PC-3 (cell line): ENCODE results near the gene FAM114A1. TPM values are rescaled to one million over a fixed set of nuclear protein-coding genes. Genes with fewer than 3 reads are reported as not detected.

ENCODE experiments used
- ATAC-seq: fragments of 200-7000 bp; cut with Tn5 transposase; 2 replicates; pipeline ENCODE4 v1.9.1; 2020; ENCODE audit warnings: mild to moderate bottlenecking, moderate library complexity
- BruUV-seq: library from RNA; stranded (reverse); fragments of 400-500 nt; replicated peaks from 2 replicates; lab custom pipeline; 2021; lab: Mats Ljungman, UMichigan
- CTCF ChIA-PET: fragments of 300-600 bp; sonication (Branson Sonifier 250); formaldehyde crosslinking; loops from one replicate; lab custom pipeline; 2022; ENCODE audit warnings: antibody characterized with exemption; lab: Charles Lee
- POLR2A ChIA-PET: fragments of 300-600 bp; sonication (Branson Sonifier 250); formaldehyde crosslinking; loops from one replicate; lab custom pipeline; 2022; ENCODE audit warnings: antibody characterized with exemption; ENCODE audit not compliant: unreplicated experiment; lab: Charles Lee
- DNase-seq: peaks from one replicate; pipeline ENCODE4 v3.0.0-alpha.2; 2015
- H2AFZ ChIP-seq: fragments of 300-600 bp; sonication (generic); 2 replicates; pipeline ENCODE4 v1.6.0; 2016; ENCODE audit warnings: antibody characterized with exemption, low read length
- H3F3A ChIP-seq: fragments of 300-600 bp; sonication (generic); one replicate; pipeline ENCODE4 v1.6.0; 2017; ENCODE audit warnings: antibody characterized with exemption, low read length, control low read depth, mild to moderate bottlenecking; ENCODE audit not compliant: unreplicated experiment
- H3K27ac ChIP-seq: fragments of 300-600 bp; sonication (generic); 2 replicates; pipeline ENCODE4 v1.5.1; 2016; ENCODE audit warnings: mild to moderate bottlenecking, low read length
- H3K27me3 ChIP-seq: fragments of 300-600 bp; sonication (generic); 2 replicates; pipeline ENCODE4 v1.6.1; 2016; ENCODE audit warnings: low read length, mixed read lengths
- H3K36me3 ChIP-seq: fragments of 300-600 bp; sonication (generic); 2 replicates; pipeline ENCODE4 v1.6.1; 2016; ENCODE audit warnings: low read depth, mixed run types, low read length, mixed read lengths
- H3K4me1 ChIP-seq: fragments of 300-600 bp; sonication (generic); 2 replicates; pipeline ENCODE4 v1.5.1; 2016; ENCODE audit warnings: low read length; ENCODE audit not compliant: insufficient read depth
- H3K4me2 ChIP-seq: fragments of 300-600 bp; sonication (generic); 2 replicates; pipeline ENCODE4 v1.6.0; 2016; ENCODE audit warnings: low read length
- H3K4me3 ChIP-seq: fragments of 300-600 bp; sonication (generic); 2 replicates; pipeline ENCODE4 v1.5.1; 2016; ENCODE audit warnings: mild to moderate bottlenecking, low read length, mixed read lengths
- H3K79me2 ChIP-seq: fragments of 300-600 bp; sonication (generic); 2 replicates; pipeline ENCODE4 v1.6.1; 2017; ENCODE audit warnings: low read length, mixed read lengths
- H3K9ac ChIP-seq: fragments of 300-600 bp; sonication (generic); 2 replicates; pipeline ENCODE4 v1.6.0; 2016; ENCODE audit warnings: mild to moderate bottlenecking, low read length
- H3K9me2 ChIP-seq: fragments of 300-600 bp; sonication (generic); replicated peaks from 2 replicates; pipeline ENCODE4 v1.6.1; 2016; ENCODE audit warnings: mixed run types, low read length, mixed read lengths
- H3K9me3 ChIP-seq: fragments of 300-600 bp; sonication (generic); 2 replicates; pipeline ENCODE4 v1.6.1; 2016; ENCODE audit warnings: low read length, mixed read lengths
- H4K20me1 ChIP-seq: fragments of 300-600 bp; sonication (generic); 2 replicates; pipeline ENCODE4 v1.6.1; 2016; ENCODE audit warnings: low read length, mixed read lengths
- EZH2 ChIP-seq: fragments of 300-600 bp; sonication (generic); IDR thresholded peaks from one replicate; pipeline ENCODE4 v1.6.1; 2017; ENCODE audit warnings: antibody characterized with exemption, mild to moderate bottlenecking, low read length; ENCODE audit not compliant: unreplicated experiment
- EZH2phosphoT487 ChIP-seq: fragments of 300-600 bp; sonication (generic); IDR thresholded peaks from 2 replicates; pipeline ENCODE4 v1.6.1; 2018; ENCODE audit warnings: mild to moderate bottlenecking, antibody characterized with exemption, low read length, borderline replicate concordance
- intact Hi-C: fragments of 100-400 bp; cut with micrococcal nuclease; formaldehyde crosslinking; loops from 2 replicates; pipeline ENCODE4 v1.9.0; 2023
- microRNA-seq: library from miRNA; unstranded; fragments of <30 nt; microRNA quantifications from one replicate; pipeline ENCODE4 v1.1.0, GENCODE V29; 2020; ENCODE audit not compliant: unreplicated experiment
- total RNA-seq: library from RNA; depleted of rRNA; stranded (reverse); fragments of >200 nt; gene quantifications from 2 replicates; pipeline ENCODE4 v1.2.3, GENCODE V29; 2014; rRNA removed
- TF ChIP-seq, protein P1 (sequence below): fragments of 300-600 bp; sonication (generic); conservative IDR thresholded peaks from 2 replicates; pipeline ENCODE4 v1.5.1; 2017; ENCODE audit warnings: antibody characterized with exemption, low read depth, mild to moderate bottlenecking, low read length

Gene FAM114A1
- total RNA-seq, 1 experiment from 2014 or later, result 25.0 TPM

DNA sequence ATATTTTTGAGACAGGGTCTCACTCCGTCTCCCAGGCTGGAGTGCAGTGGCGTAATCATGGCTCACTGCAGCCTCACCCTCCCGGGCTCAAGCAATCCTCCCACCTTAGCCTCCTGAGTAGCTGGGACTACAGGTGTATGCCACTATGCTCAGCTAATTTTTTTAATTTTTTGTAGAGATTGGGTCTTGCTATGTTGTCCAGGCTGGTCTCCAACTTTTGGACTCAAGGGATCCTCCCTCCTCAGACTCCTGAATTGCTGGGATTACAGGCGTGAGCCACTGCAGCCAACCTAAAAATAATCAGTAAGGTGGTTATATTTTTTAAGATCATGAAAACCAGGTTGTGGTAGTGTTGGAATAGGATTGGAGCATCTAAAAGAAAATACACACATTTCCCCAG, 126.5 kb downstream of the FAM114A1 start:
- ChIA-PET CTCF (no interaction called here), POLR2A (no interaction called here)
- no peak for ATAC-seq
- H3K9me2 ChIP-seq, result no peaks in the 10 kb centered on the region
- H3K9me3 ChIP-seq, result no peaks in the 10 kb centered on the region
- intact Hi-C loops, result no loop called here
- H3F3A ChIP-seq, result no peaks in the 10 kb centered on the region
- H4K20me1 ChIP-seq, result no peaks in the 10 kb centered on the region
- no peak overlapping the region for H3K27ac ChIP-seq
- no peak overlapping the region for H3K4me3 ChIP-seq
- no TSS peak for BruUV-seq
- H3K27me3 ChIP-seq, result no peaks in the 10 kb centered on the region
- TF ChIP-seq EZH2, result no peak
- TF ChIP-seq EZH2phosphoT487, result no peak
- TF ChIP-seq, protein P1, sequence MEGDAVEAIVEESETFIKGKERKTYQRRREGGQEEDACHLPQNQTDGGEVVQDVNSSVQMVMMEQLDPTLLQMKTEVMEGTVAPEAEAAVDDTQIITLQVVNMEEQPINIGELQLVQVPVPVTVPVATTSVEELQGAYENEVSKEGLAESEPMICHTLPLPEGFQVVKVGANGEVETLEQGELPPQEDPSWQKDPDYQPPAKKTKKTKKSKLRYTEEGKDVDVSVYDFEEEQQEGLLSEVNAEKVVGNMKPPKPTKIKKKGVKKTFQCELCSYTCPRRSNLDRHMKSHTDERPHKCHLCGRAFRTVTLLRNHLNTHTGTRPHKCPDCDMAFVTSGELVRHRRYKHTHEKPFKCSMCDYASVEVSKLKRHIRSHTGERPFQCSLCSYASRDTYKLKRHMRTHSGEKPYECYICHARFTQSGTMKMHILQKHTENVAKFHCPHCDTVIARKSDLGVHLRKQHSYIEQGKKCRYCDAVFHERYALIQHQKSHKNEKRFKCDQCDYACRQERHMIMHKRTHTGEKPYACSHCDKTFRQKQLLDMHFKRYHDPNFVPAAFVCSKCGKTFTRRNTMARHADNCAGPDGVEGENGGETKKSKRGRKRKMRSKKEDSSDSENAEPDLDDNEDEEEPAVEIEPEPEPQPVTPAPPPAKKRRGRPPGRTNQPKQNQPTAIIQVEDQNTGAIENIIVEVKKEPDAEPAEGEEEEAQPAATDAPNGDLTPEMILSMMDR, result no peak
- peaks cover 17% of the 10 kb centered on the region for H3K36me3 ChIP-seq
- no peak for DNase-seq
- H2AFZ ChIP-seq, result no peak overlapping the region
- H3K9ac ChIP-seq, result no peak overlapping the region
- no peak overlapping the region for H3K4me2 ChIP-seq
- 0 out of 2 replicates have a peak, but pooled peaks cover under 1% of the 10 kb centered on the region for H3K79me2 ChIP-seq
- no peaks in the 10 kb centered on the region for H3K4me1 ChIP-seq

Small RNA genes lying within 50 kb of the gene (microRNA-seq; reads per million reads assigned to microRNA genes)
- gene MIR574, result 148 reads per million, percentile 67 among the genes with 10 or more reads in this experiment

Other genes starting within 250 kb of the FAM114A1 start
- gene KLF3, start 203.6 kb upstream of the FAM114A1 start, total RNA-seq, result 12.4 and 14.6 TPM in 2 replicates
- not detected in 2 replicates for gene TLR10, start 84.8 kb upstream of the FAM114A1 start, total RNA-seq
- 0.40 and 0.47 TPM in 2 replicates for gene TLR1, start 63.0 kb upstream of the FAM114A1 start, total RNA-seq
- 0.92 and 1.2 TPM in 2 replicates for gene TLR6, start 11.0 kb upstream of the FAM114A1 start, total RNA-seq
- 32.1 and 41.5 TPM in 2 replicates for gene TMEM156, start 164.6 kb downstream of the FAM114A1 start, total RNA-seq
- gene KLHL5, start 194.4 kb downstream of the FAM114A1 start, total RNA-seq, result 84.8 and 92.7 TPM in 2 replicates